SK-N-SH (cell line): ENCODE measurements around the gene RIPK4. TPM values are rescaled to one million over a fixed set of nuclear protein-coding genes. Genes with fewer than 3 reads are reported as not detected.

Experiments used
- CTCF ChIA-PET: fragments of 300-600, 350-600 bp; formaldehyde crosslinking; extraction: SDS; loops from one replicate; lab custom pipeline; 2021; lab: Yijun Ruan, JAX
- POLR2A ChIA-PET: fragments of 350-600 bp; sonication (Branson Sonifier 250); formaldehyde crosslinking; extraction: SDS; loops from one replicate; lab custom pipeline; 2020; ENCODE audit warnings: antibody characterized with exemption, inconsistent platforms; lab: Yijun Ruan, JAX
- DNase-seq: peaks from one replicate; pipeline ENCODE4 v3.0.0; 2012
- H2AFZ ChIP-seq: fragments of 200-600 bp; sonication (generic); 2 replicates; pipeline ENCODE4 v1.8.1; 2016; ENCODE audit warnings: antibody characterized with exemption, mild to moderate bottlenecking, low read depth
- H3F3A ChIP-seq: fragments of 200-600 bp; sonication (generic); replicated peaks from 2 replicates; pipeline ENCODE3; 2016; ENCODE audit warnings: antibody characterized with exemption, mild to moderate bottlenecking; ENCODE audit not compliant: insufficient read depth
- H3K27ac ChIP-seq, 2 experiments: fragments of 200-500 bp in 1 of 2; fragments of 200-600 bp in 1 of 2; sonication (Bioruptor generic) in 1 of 2; sonication (generic), shearing (Covaris generic) in 1 of 2; 2 replicates each; pipeline versions ENCODE4 v1.5.1 to v1.6.1; 2014 to 2016; ENCODE audit warnings: low read depth in 2 of 2, inconsistent platforms in 1 of 2, low read length in 1 of 2, mild to moderate bottlenecking in 1 of 2, mixed read lengths in 1 of 2
- H3K27me3 ChIP-seq: fragments of 200-600 bp; sonication (generic), shearing (Covaris generic); 2 replicates; pipeline ENCODE4 v1.6.1; 2016; ENCODE audit warnings: mixed run types; ENCODE audit not compliant: insufficient read depth
- H3K36me3 ChIP-seq, 2 experiments: fragments of 200-500 bp in 1 of 2; fragments of 200-600 bp in 1 of 2; sonication (Bioruptor generic) in 1 of 2; sonication (generic) in 1 of 2; replicated peaks in 1 of 2; 2 replicates each; pipeline versions ENCODE3 to v1.5.1; 2014 to 2016; ENCODE audit warnings: low read length in 1 of 2, mild to moderate bottlenecking in 1 of 2; ENCODE audit not compliant: insufficient read depth in 2 of 2, control insufficient read depth in 1 of 2
- H3K4me1 ChIP-seq, 2 experiments: fragments of 200-500 bp in 1 of 2; fragments of 200-600 bp in 1 of 2; sonication (Bioruptor generic) in 1 of 2; sonication (generic), shearing (Covaris generic) in 1 of 2; 2 replicates each; pipeline versions ENCODE4 v1.5.1 to v1.6.1; 2014 to 2016; ENCODE audit warnings: low read depth in 1 of 2, low read length in 1 of 2, mixed run types in 1 of 2; ENCODE audit not compliant: insufficient read depth in 2 of 2, control insufficient read depth in 1 of 2
- H3K4me2 ChIP-seq: fragments of 200-600 bp; sonication (generic), shearing (Covaris generic); 2 replicates; pipeline ENCODE4 v1.6.1; 2017; ENCODE audit warnings: mixed run types
- H3K4me3 ChIP-seq, 2 experiments: fragments of 200-500 bp in 1 of 2; fragments of 200-600 bp in 1 of 2; sonication (Bioruptor generic) in 1 of 2; sonication (generic), shearing (Covaris generic) in 1 of 2; 2 replicates each; pipeline versions ENCODE4 v1.5.1 to v1.8.1; 2014 to 2016; ENCODE audit warnings: low read depth in 2 of 2, inconsistent platforms in 1 of 2, low read length in 1 of 2, mild to moderate bottlenecking in 1 of 2, mixed read lengths in 1 of 2, moderate library complexity in 1 of 2
- H3K79me2 ChIP-seq: fragments of 200-600 bp; sonication (generic); 2 replicates; pipeline ENCODE4 v1.8.1; 2017; ENCODE audit warnings: mild to moderate bottlenecking; ENCODE audit not compliant: insufficient read depth
- H3K9ac ChIP-seq: fragments of 200-600 bp; sonication (generic); 2 replicates; pipeline ENCODE4 v1.6.1; 2017; ENCODE audit warnings: mixed run types
- H3K9me2 ChIP-seq: fragments of 200-600 bp; sonication (generic); 2 replicates; pipeline ENCODE4 v1.6.1; 2017; ENCODE audit warnings: mixed run types
- H3K9me3 ChIP-seq: fragments of 200-600 bp; sonication (generic); 2 replicates; pipeline ENCODE4 v1.6.1; 2017; ENCODE audit warnings: mixed run types, mild to moderate bottlenecking, moderate library complexity
- H4K20me1 ChIP-seq: fragments of 200-600 bp; sonication (generic); 2 replicates; pipeline ENCODE4 v1.6.1; 2017; ENCODE audit warnings: mild to moderate bottlenecking, mixed run types; ENCODE audit not compliant: insufficient read depth
- ELF1 ChIP-seq: IDR thresholded peaks from 2 replicates; pipeline ENCODE4 v1.4.0; 2012
- EZH2phosphoT487 ChIP-seq: fragments of 200-600 bp; sonication (generic); IDR thresholded peaks from 2 replicates; pipeline ENCODE4 v1.6.1; 2017; ENCODE audit warnings: low read depth, mixed run types, mild to moderate bottlenecking, antibody characterized with exemption, moderate library complexity, borderline replicate concordance
- FOSL2 ChIP-seq: IDR thresholded peaks from 2 replicates; pipeline ENCODE4 v1.4.0; 2012; ENCODE audit warnings: low read depth, mild to moderate bottlenecking, moderate library complexity, borderline replicate concordance
- GABPA ChIP-seq: IDR thresholded peaks from 2 replicates; pipeline ENCODE4 v1.4.0; 2012; ENCODE audit warnings: low read depth, mild to moderate bottlenecking
- GATA2 ChIP-seq: sonication (generic); formaldehyde crosslinking; IDR thresholded peaks from 2 replicates; pipeline ENCODE4 v1.5.0; 2020; ENCODE audit warnings: mild to moderate bottlenecking, missing genetic modification reagents
- MEF2A ChIP-seq: IDR thresholded peaks from 2 replicates; pipeline ENCODE4 v1.4.0; 2012; ENCODE audit warnings: low read depth, borderline replicate concordance
- POLR2AphosphoS5 ChIP-seq: IDR thresholded peaks from 2 replicates; pipeline ENCODE4 v1.6.1; 2012; ENCODE audit warnings: low read depth, low read length
- RAD21 ChIP-seq: IDR thresholded peaks from 2 replicates; pipeline ENCODE4 v1.6.1; 2012; ENCODE audit warnings: mild to moderate bottlenecking, low read length
- RFX5 ChIP-seq: IDR thresholded peaks from 2 replicates; pipeline ENCODE4 v1.6.1; 2012; ENCODE audit warnings: mild to moderate bottlenecking, improper control_type of control experiment, low read length
- RXRA ChIP-seq: IDR thresholded peaks from 2 replicates; pipeline ENCODE4 v1.4.0; 2012; ENCODE audit warnings: low read depth, mild to moderate bottlenecking, borderline replicate concordance
- TAF1 ChIP-seq: IDR thresholded peaks from 2 replicates; pipeline ENCODE4 v1.6.1; 2012; ENCODE audit warnings: low read depth, mild to moderate bottlenecking, low read length, moderate library complexity, borderline replicate concordance
- TCF12 ChIP-seq: IDR thresholded peaks from 2 replicates; pipeline ENCODE4 v1.4.0; 2012
- TEAD4 ChIP-seq: IDR thresholded peaks from 2 replicates; pipeline ENCODE4 v1.4.0; 2012; ENCODE audit warnings: mild to moderate bottlenecking, borderline replicate concordance; ENCODE audit not compliant: insufficient read depth
- YY1 ChIP-seq: IDR thresholded peaks from 2 replicates; pipeline ENCODE4 v1.4.0; 2012; ENCODE audit warnings: low read depth, mild to moderate bottlenecking
- WGBS: methylation state at CpG from one replicate; pipeline ENCODE4 v1.1.6; 2017; ENCODE audit warnings: low lambda C conversion rate; 5-methylcytosine and 5-hydroxymethylcytosine counted together
- polyA plus RNA-seq, 3 experiments: library from polyadenylated mRNA; depleted of rRNA; stranded (reverse); fragments of >200 nt; gene quantifications; 2 replicates each; pipeline ENCODE4 v1.2.3, GENCODE V29; 2012
- TF ChIP-seq, protein P1 (sequence below): fragments of 150-350 bp; IDR thresholded peaks from 2 replicates; pipeline ENCODE4 v1.6.1; 2016; ENCODE audit warnings: mild to moderate bottlenecking, low read depth, low read length
- TF ChIP-seq, protein P2 (sequence below): IDR thresholded peaks from 2 replicates; pipeline ENCODE4 v1.6.1; 2012; ENCODE audit warnings: mild to moderate bottlenecking, low read depth, low read length, moderate library complexity

The RIPK4 gene
- polyA plus RNA-seq, 1 of the 3 experiments (the other 2 are of a cell fraction) = 11.0 TPM

DNA sequence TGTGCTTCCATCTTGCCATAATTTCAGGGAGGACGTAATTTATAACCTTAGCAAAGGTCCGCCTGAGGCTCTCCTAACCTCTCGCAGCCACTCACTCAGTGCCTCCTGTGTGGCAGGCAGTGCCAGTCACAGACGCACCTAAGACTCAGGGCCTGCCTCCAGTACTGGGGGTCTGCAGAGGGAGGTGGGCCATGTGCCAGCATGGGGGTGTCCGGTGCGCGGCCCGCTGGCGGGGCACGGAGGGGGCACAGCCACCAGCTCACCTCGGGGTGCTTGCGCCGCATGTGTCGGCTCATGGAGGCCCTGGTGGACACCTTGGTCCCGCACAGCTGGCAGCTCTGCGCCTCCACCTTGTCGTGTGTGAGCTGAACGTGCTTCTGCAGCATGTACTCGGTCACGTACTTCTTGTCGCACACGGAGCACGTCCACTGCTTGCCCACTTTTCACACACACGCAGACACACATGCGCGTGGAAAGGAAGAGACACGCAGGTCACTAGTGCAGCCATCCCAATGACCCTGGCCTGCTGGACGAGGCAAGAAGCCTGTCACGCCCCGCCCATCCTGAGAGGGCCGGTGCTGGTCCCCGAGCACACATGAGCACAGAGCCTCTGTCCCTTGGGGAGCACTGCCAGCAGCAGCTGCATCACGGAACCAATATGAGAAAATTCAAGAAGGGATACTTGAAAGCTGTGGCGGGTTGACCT, 43.2 kb upstream of the RIPK4 start:
- CTCF ChIA-PET = no interaction called here
- POLR2A ChIA-PET = interaction anchor here (0.6 kb wide), 1 partner anchor 13 kb away, joined by 4 read pairs; no protein-coding TSS in a partner anchor
- WGBS = 97% methylated on average over 18 of the region's 34 CpGs

DNA sequence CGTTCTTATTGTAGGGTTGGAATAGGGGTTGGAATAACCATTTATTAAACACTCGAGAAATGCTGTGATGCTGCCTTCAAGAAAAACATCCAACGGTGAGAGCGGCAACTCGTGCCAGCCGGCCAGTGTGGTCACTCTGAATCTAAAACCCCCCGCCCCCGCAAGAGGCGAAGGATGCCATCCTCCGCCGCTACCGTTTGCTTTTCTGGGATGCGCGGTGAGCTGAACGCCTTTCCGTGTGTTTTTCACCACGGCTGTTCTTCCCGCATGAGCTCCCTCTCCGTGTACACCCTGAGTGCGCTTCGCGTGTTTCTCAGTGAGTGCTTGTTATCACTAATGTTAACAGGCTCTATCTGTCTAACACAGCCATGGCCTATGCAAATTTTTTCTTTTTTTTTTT, 42.0 kb upstream of the RIPK4 start:
- no peak overlapping the region for H3K9ac ChIP-seq
- no peak overlapping the region for H3K4me2 ChIP-seq
- no peaks in the 10 kb centered on the region; a peak in 1 of 4 replicates for H3K4me1 ChIP-seq
- ChIA-PET POLR2A (no interaction called here), CTCF (no interaction called here)
- no peak overlapping the region for H3K27ac ChIP-seq
- no peak overlapping the region for H3K4me3 ChIP-seq
- no peaks in the 10 kb centered on the region for H3K9me3 ChIP-seq
- H3K27me3 ChIP-seq = no peaks in the 10 kb centered on the region
- H3F3A ChIP-seq = no peaks in the 10 kb centered on the region
- H3K36me3 ChIP-seq = peaks cover 0 to 14% of the 10 kb centered on the region in 2 experiments
- no peaks in the 10 kb centered on the region for H3K9me2 ChIP-seq
- no peak for TF ChIP-seq GABPA
- no peak for TF ChIP-seq ELF1
- no peak for TF ChIP-seq RFX5
- no peak for TF ChIP-seq TEAD4
- no peak for TF ChIP-seq TAF1
- TF ChIP-seq EZH2phosphoT487 = no peak
- TF ChIP-seq, protein P1, sequence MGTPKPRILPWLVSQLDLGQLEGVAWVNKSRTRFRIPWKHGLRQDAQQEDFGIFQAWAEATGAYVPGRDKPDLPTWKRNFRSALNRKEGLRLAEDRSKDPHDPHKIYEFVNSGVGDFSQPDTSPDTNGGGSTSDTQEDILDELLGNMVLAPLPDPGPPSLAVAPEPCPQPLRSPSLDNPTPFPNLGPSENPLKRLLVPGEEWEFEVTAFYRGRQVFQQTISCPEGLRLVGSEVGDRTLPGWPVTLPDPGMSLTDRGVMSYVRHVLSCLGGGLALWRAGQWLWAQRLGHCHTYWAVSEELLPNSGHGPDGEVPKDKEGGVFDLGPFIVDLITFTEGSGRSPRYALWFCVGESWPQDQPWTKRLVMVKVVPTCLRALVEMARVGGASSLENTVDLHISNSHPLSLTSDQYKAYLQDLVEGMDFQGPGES = no peak
- TF ChIP-seq POLR2AphosphoS5 = no peak
- TF ChIP-seq RXRA = no peak
- TF ChIP-seq TCF12 = no peak
- TF ChIP-seq RAD21 = no peak
- 98% methylated on average over 22 of the region's 22 CpGs for WGBS
- H2AFZ ChIP-seq = no peak overlapping the region
- H4K20me1 ChIP-seq = no peaks in the 10 kb centered on the region
- H3K79me2 ChIP-seq = no peaks in the 10 kb centered on the region
- DNase-seq = no peak

More for the DNA sequence above, 43.2 kb upstream of the RIPK4 start:
- no peak for DNase-seq
- Histone ChIP-seq H3K4me3 (no peak overlapping the region), H3K79me2 (no peaks in the 10 kb centered on the region), H3K9ac (no peak overlapping the region), H2AFZ (no peak overlapping the region), H3K36me3 (peaks cover 0 to 17% of the 10 kb centered on the region in 2 experiments), H3K9me3 (no peaks in the 10 kb centered on the region), H3K27ac (no peak overlapping the region), H3F3A (no peaks in the 10 kb centered on the region), H4K20me1 (no peaks in the 10 kb centered on the region), H3K4me2 (no peak overlapping the region), H3K4me1 (no peaks in the 10 kb centered on the region; a peak in 1 of 4 replicates), H3K27me3 (no peaks in the 10 kb centered on the region), H3K9me2 (no peaks in the 10 kb centered on the region)
- TF ChIP-seq FOSL2 (no peak), GATA2 (no peak), MEF2A (no peak), YY1 (no peak)
- TF ChIP-seq, protein P2, sequence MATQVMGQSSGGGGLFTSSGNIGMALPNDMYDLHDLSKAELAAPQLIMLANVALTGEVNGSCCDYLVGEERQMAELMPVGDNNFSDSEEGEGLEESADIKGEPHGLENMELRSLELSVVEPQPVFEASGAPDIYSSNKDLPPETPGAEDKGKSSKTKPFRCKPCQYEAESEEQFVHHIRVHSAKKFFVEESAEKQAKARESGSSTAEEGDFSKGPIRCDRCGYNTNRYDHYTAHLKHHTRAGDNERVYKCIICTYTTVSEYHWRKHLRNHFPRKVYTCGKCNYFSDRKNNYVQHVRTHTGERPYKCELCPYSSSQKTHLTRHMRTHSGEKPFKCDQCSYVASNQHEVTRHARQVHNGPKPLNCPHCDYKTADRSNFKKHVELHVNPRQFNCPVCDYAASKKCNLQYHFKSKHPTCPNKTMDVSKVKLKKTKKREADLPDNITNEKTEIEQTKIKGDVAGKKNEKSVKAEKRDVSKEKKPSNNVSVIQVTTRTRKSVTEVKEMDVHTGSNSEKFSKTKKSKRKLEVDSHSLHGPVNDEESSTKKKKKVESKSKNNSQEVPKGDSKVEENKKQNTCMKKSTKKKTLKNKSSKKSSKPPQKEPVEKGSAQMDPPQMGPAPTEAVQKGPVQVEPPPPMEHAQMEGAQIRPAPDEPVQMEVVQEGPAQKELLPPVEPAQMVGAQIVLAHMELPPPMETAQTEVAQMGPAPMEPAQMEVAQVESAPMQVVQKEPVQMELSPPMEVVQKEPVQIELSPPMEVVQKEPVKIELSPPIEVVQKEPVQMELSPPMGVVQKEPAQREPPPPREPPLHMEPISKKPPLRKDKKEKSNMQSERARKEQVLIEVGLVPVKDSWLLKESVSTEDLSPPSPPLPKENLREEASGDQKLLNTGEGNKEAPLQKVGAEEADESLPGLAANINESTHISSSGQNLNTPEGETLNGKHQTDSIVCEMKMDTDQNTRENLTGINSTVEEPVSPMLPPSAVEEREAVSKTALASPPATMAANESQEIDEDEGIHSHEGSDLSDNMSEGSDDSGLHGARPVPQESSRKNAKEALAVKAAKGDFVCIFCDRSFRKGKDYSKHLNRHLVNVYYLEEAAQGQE = no peak
